B cell (primary cell): ENCODE measurements around the gene PCYOX1L.

ENCODE experiments used
- CTCF ChIP-seq: fragments of 200-600 bp; IDR thresholded peaks from one replicate; pipeline ENCODE4 v1.8.0; 2022; ENCODE audit warnings: antibody characterized with exemption, mild to moderate bottlenecking
- EZH2 ChIP-seq: IDR thresholded peaks from 2 replicates; pipeline ENCODE4 v1.6.1; 2012; ENCODE audit warnings: borderline replicate concordance, low read depth, mild to moderate bottlenecking, moderate library complexity, low read length; ENCODE audit not compliant: insufficient read depth, poor library complexity, severe bottlenecking

DNA sequence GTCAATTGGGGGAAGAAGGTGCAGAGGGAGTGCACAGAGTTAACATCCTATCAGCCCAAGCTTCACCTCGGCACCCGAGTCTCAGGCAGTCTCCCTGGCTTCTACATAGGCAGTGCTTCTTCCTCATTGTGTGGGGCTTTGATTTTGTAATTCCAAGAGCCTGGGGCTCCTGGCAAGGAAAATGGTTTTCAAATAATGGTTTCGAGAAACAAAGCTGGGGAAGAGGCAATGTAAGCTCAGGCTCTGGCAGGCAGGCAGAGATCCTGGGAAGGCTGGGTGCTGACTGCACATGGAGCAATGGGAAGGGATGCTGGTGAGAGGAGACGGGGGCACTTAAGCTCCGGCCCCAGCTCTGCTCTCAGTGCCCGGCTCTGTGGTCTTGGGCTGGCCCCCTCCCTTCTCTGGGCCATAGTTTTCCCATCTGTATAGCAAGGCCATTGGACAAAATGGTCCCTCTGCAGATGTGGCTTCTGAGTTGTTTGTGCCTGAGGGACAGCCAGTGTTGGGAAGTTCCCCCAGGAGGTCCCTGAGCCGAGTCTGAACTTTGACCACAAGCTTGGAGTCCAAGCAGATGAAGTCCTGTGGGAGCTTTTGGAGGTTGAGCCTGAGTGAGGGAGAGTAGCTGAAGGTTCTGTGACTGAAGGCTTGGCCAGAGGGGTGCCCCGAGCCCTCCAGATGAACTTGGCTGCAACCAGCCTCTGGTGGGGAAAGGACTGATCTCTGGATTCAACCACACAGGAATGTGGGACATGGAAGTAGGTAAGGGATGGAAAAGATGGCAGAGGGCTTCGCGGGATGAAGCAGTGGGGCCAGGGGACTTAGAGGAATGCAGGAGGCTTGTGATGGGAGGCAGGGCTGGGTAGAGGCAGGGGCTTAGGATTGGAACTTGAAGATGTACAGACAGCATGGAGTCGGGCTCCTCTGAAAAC, 49.7 kb downstream of the PCYOX1L start:
- TF ChIP-seq CTCF = no peak
- no peak for TF ChIP-seq EZH2
